ENCODE measurements around the gene TMEM191C. TPM values are rescaled to one million over a fixed set of nuclear protein-coding genes. Genes with fewer than 3 reads are reported as not detected.
A peak's percentile ranks its signal among the peaks of the same experiment; 100 is the strongest.

Gene TMEM191C
- total and polyA plus RNA-seq, 2 of the 13 experiments (the other 11 are each of a cell fraction or from before 2014, with no cell fraction given) = 1.2 to 2.9 TPM

DNA sequence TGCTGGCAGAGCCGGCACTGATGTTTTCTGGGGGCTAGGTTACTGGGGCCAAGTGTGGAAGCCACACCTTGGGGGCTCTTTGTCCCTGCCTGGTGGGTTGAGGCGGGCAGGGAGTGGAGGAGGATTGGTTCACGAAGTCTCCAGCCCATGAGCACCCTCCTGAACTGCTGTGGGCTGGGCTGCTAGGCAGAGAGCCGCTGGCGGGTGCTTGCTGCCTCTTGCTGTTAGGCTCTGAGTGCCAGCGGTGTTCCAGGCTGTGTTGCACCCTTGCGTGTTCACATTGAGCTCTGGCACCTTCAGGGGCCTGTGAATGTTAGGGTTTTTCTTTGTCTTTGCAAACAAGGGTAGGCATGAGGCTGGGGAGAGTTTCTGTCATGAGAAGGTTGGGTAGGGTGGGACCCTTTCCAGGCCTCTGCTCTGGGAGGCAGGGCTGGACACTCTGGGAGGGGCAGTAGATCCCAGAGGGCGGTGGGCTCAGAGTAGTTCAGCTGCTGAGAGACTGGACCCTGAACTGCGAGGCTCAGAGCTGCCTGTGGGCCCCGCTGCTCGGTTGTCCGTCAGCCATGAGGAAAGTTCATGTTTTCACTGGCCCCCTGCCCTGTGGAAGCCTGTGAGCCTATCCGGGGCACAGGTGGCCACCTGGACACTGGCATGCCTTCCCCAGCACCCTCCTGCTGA lies 24.0 kb upstream of the TMEM191C start (continued):
- TF ChIP-seq, protein P1, sequence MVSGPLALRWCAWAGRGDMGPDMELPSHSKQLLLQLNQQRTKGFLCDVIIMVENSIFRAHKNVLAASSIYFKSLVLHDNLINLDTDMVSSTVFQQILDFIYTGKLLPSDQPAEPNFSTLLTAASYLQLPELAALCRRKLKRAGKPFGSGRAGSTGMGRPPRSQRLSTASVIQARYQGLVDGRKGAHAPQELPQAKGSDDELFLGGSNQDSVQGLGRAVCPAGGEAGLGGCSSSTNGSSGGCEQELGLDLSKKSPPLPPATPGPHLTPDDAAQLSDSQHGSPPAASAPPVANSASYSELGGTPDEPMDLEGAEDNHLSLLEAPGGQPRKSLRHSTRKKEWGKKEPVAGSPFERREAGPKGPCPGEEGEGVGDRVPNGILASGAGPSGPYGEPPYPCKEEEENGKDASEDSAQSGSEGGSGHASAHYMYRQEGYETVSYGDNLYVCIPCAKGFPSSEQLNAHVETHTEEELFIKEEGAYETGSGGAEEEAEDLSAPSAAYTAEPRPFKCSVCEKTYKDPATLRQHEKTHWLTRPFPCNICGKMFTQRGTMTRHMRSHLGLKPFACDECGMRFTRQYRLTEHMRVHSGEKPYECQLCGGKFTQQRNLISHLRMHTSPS (CRISPR knock-in tag; IDR thresholded peaks at IDR 0.05; ENCODE audit: low read depth) = peak; percentile 40; the same call in 1 of the 2 replicates
- no peak for TF ChIP-seq SOX5 (CRISPR knock-in tag; IDR thresholded peaks at IDR 0.05; ENCODE audit: borderline replicate concordance)
- peak; percentile 67; the same call in 1 of the 2 replicates for TF ChIP-seq ZBTB38 (CRISPR knock-in tag; IDR thresholded peaks at IDR 0.05)
- no peak for TF ChIP-seq THAP11 (CRISPR knock-in tag; IDR thresholded peaks at IDR 0.05)
- no peak for TF ChIP-seq HOXD1 (CRISPR knock-in tag; IDR thresholded peaks at IDR 0.05)
- no peak for TF ChIP-seq MATR3 (CRISPR knock-in tag; IDR thresholded peaks at IDR 0.05)
- TF ChIP-seq ZNF235 (CRISPR knock-in tag; IDR thresholded peaks at IDR 0.05; ENCODE audit: borderline replicate concordance) = no peak
- TF ChIP-seq, protein P2, sequence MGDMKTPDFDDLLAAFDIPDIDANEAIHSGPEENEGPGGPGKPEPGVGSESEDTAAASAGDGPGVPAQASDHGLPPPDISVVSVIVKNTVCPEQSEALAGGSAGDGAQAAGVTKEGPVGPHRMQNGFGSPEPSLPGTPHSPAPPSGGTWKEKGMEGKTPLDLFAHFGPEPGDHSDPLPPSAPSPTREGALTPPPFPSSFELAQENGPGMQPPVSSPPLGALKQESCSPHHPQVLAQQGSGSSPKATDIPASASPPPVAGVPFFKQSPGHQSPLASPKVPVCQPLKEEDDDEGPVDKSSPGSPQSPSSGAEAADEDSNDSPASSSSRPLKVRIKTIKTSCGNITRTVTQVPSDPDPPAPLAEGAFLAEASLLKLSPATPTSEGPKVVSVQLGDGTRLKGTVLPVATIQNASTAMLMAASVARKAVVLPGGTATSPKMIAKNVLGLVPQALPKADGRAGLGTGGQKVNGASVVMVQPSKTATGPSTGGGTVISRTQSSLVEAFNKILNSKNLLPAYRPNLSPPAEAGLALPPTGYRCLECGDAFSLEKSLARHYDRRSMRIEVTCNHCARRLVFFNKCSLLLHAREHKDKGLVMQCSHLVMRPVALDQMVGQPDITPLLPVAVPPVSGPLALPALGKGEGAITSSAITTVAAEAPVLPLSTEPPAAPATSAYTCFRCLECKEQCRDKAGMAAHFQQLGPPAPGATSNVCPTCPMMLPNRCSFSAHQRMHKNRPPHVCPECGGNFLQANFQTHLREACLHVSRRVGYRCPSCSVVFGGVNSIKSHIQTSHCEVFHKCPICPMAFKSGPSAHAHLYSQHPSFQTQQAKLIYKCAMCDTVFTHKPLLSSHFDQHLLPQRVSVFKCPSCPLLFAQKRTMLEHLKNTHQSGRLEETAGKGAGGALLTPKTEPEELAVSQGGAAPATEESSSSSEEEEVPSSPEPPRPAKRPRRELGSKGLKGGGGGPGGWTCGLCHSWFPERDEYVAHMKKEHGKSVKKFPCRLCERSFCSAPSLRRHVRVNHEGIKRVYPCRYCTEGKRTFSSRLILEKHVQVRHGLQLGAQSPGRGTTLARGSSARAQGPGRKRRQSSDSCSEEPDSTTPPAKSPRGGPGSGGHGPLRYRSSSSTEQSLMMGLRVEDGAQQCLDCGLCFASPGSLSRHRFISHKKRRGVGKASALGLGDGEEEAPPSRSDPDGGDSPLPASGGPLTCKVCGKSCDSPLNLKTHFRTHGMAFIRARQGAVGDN (CRISPR knock-in tag; IDR thresholded peaks at IDR 0.05) = peak; percentile 64
- peak; percentile 76; the same call in 1 of the 2 replicates for TF ChIP-seq ZBTB7A (CRISPR knock-in tag; IDR thresholded peaks at IDR 0.05)
- TF ChIP-seq ZFP36L2 (CRISPR knock-in tag; IDR thresholded peaks at IDR 0.05) = no peak

Data from HepG2 (cell line).